Fibroblast of pulmonary artery (primary cell): ENCODE data around the gene COL6A1.
"Not testable (repeated sequence)": the region's sequence is repeated elsewhere in the genome, so short reads cannot be mapped to it uniquely, and the experiment has no call there.

Source experiments
- DNase-seq: peaks from one replicate; pipeline ENCODE4 v3.0.0-alpha.2; 2010; ENCODE audit warnings: low read depth
- H3K4me3 ChIP-seq: replicated peaks from 2 replicates; pipeline ENCODE4 v1.5.1; 2011; ENCODE audit warnings: low read depth, mild to moderate bottlenecking, control low read depth, low read length, moderate library complexity
- CTCF ChIP-seq: IDR thresholded peaks from 2 replicates; pipeline ENCODE4 v1.5.1; 2011; ENCODE audit warnings: mild to moderate bottlenecking, control low read depth, low read length, inconsistent platforms; ENCODE audit errors: missing control alignments

Gene COL6A1

GRCh38 chr21:45975020-45975666, 6.4 kb upstream of the COL6A1 start:
- peak; percentile 50 for DNase-seq
- TF ChIP-seq CTCF, result no peak
- peak overlapping the region; percentile 4 for H3K4me3 ChIP-seq

GRCh38 chr21:45975667-45976409, 5.7 kb upstream of the COL6A1 start:
- not testable (repeated sequence) for DNase-seq, H3K4me3 ChIP-seq

- no peak for TF ChIP-seq CTCF
- no peak for DNase-seq
- no peak overlapping the region for H3K4me3 ChIP-seq
Observed at GRCh38 chr21:45976701-45977311, 4.8 kb upstream of the COL6A1 start.

- no peak overlapping the region for H3K4me3 ChIP-seq
- no peak for TF ChIP-seq CTCF
- DNase-seq, result no peak
Observed at GRCh38 chr21:45977396-45977795, 4.2 kb upstream of the COL6A1 start.

GRCh38 chr21:45979141-45979631, 2.4 kb upstream of the COL6A1 start:
- no peak overlapping the region for H3K4me3 ChIP-seq
- DNase-seq, result no peak
- no peak for TF ChIP-seq CTCF

GRCh38 chr21:45979651-45980050, 1.9 kb upstream of the COL6A1 start:
- DNase-seq, result no peak
- no peak overlapping the region for H3K4me3 ChIP-seq
- TF ChIP-seq CTCF, result no peak

GRCh38 chr21:45980271-45980670, 1.3 kb upstream of the COL6A1 start:
- TF ChIP-seq CTCF, result no peak
- no peak overlapping the region for H3K4me3 ChIP-seq
- no peak for DNase-seq
